DOHH2 (cell line): Measurements from ENCODE around the gene SNAPC1.

Experiments used
- H3F3A ChIP-seq: fragments of 200-600 bp; sonication (generic), shearing (Covaris generic); 2 replicates; pipeline ENCODE4 v1.6.0; 2016; ENCODE audit warnings: antibody characterized with exemption, mild to moderate bottlenecking; ENCODE audit not compliant: control insufficient read depth, insufficient read depth
- H3K27ac ChIP-seq: fragments of 200-600 bp; sonication (generic); 2 replicates; pipeline ENCODE4 v1.5.1; 2014; ENCODE audit warnings: low read depth, mild to moderate bottlenecking, low read length, moderate library complexity
- H3K27me3 ChIP-seq: fragments of 200-600 bp; sonication (generic); 2 replicates; pipeline ENCODE4 v1.6.1; 2014; ENCODE audit warnings: mild to moderate bottlenecking, low read length, mixed read lengths; ENCODE audit not compliant: control insufficient read depth
- H3K36me3 ChIP-seq: fragments of 200-600 bp; sonication (generic); 2 replicates; pipeline ENCODE4 v1.6.1; 2014; ENCODE audit warnings: mild to moderate bottlenecking, low read length, moderate library complexity, mixed read lengths; ENCODE audit not compliant: control insufficient read depth
- H3K4me1 ChIP-seq: fragments of 200-600 bp; sonication (generic); 2 replicates; pipeline ENCODE4 v1.6.1; 2014; ENCODE audit warnings: mild to moderate bottlenecking, low read length, mixed read lengths; ENCODE audit not compliant: control insufficient read depth
- H3K4me2 ChIP-seq: fragments of 200-600 bp; sonication (generic); 2 replicates; pipeline ENCODE4 v1.6.0; 2014; ENCODE audit warnings: mild to moderate bottlenecking, low read length, moderate library complexity
- H3K4me3 ChIP-seq: fragments of 200-600 bp; sonication (generic); 2 replicates; pipeline ENCODE4 v1.5.1; 2014; ENCODE audit warnings: mild to moderate bottlenecking, low read length, mixed read lengths
- H3K79me2 ChIP-seq: fragments of 200-600 bp; sonication (generic); 2 replicates; pipeline ENCODE4 v1.6.1; 2014; ENCODE audit warnings: mild to moderate bottlenecking, low read length, mixed read lengths; ENCODE audit not compliant: control insufficient read depth
- H3K9me2 ChIP-seq: fragments of 200-600 bp; sonication (generic); replicated peaks from 2 replicates; pipeline ENCODE4 v1.6.1; 2014; ENCODE audit warnings: mild to moderate bottlenecking, low read length, mixed read lengths; ENCODE audit not compliant: control insufficient read depth
- H3K9me3 ChIP-seq: fragments of 200-600 bp; sonication (generic); 2 replicates; pipeline ENCODE4 v1.6.1; 2014; ENCODE audit warnings: antibody characterized with exemption, low read length, mixed read lengths; ENCODE audit not compliant: control insufficient read depth, insufficient read depth
- H4K20me1 ChIP-seq: fragments of 200-600 bp; sonication (generic); 2 replicates; pipeline ENCODE4 v1.6.0; 2014; ENCODE audit warnings: low read depth, mild to moderate bottlenecking, antibody characterized with exemption, low read length, moderate library complexity; ENCODE audit not compliant: control insufficient read depth, insufficient read depth
- CTCF ChIP-seq: fragments of 200-600 bp; sonication (generic); IDR thresholded peaks from one replicate; pipeline ENCODE4 v1.5.1; 2014; ENCODE audit warnings: antibody characterized with exemption, mild to moderate bottlenecking, low read depth, low read length; ENCODE audit not compliant: poor library complexity, severe bottlenecking
- EZH2phosphoT487 ChIP-seq: fragments of 200-600 bp; sonication (generic); IDR thresholded peaks from 2 replicates; pipeline ENCODE4 v1.6.1; 2017; ENCODE audit warnings: borderline replicate concordance, mild to moderate bottlenecking, antibody characterized with exemption, low read length, moderate library complexity, mixed read lengths

SNAPC1 gene

GRCh38 chr14:61719344-61720293 lies 42.6 kb upstream of the SNAPC1 start:
- Histone ChIP-seq H3K4me1 (peaks cover 87% of the 10 kb centered on the region), H3F3A (peaks cover 34% of the 10 kb centered on the region), H3K9me2 (no peaks in the 10 kb centered on the region), H3K27ac (peak overlapping the region; percentile 88), H3K27me3 (no peaks in the 10 kb centered on the region), H4K20me1 (peaks cover 35% of the 10 kb centered on the region), H3K4me3 (peak overlapping the region; percentile 60), H3K36me3 (peaks cover 73% of the 10 kb centered on the region), H3K4me2 (peak overlapping the region; percentile 87), H3K9me3 (no peaks in the 10 kb centered on the region), H3K79me2 (peaks cover 96% of the 10 kb centered on the region)
- TF ChIP-seq CTCF = no peak
- no peak for TF ChIP-seq EZH2phosphoT487

GRCh38 chr14:61720294-61720661 lies 41.9 kb upstream of the SNAPC1 start:
- Histone ChIP-seq H3K79me2 (peaks cover 95% of the 10 kb centered on the region), H3F3A (peaks cover 34% of the 10 kb centered on the region), H3K27me3 (no peaks in the 10 kb centered on the region), H3K9me2 (no peaks in the 10 kb centered on the region), H3K9me3 (no peaks in the 10 kb centered on the region), H4K20me1 (peaks cover 32% of the 10 kb centered on the region), H3K4me1 (peaks cover 87% of the 10 kb centered on the region), H3K4me3 (peak overlapping the region; percentile 60), H3K27ac (peak overlapping the region; percentile 88), H3K36me3 (peaks cover 76% of the 10 kb centered on the region), H3K4me2 (peak overlapping the region; percentile 87)
- no peak for TF ChIP-seq EZH2phosphoT487
- TF ChIP-seq CTCF = no peak

GRCh38 chr14:61720741-61721140 lies 41.5 kb upstream of the SNAPC1 start:
- no peak for TF ChIP-seq EZH2phosphoT487
- no peak for TF ChIP-seq CTCF
- Histone ChIP-seq H3K79me2 (peaks cover 95% of the 10 kb centered on the region), H3K9me3 (no peaks in the 10 kb centered on the region), H3K4me2 (peak overlapping the region; percentile 87), H4K20me1 (peaks cover 30% of the 10 kb centered on the region), H3K27ac (peak overlapping the region; percentile 88), H3K4me3 (peak overlapping the region; percentile 60), H3K27me3 (no peaks in the 10 kb centered on the region), H3K36me3 (peaks cover 78% of the 10 kb centered on the region), H3K9me2 (no peaks in the 10 kb centered on the region), H3K4me1 (peaks cover 86% of the 10 kb centered on the region), H3F3A (peaks cover 34% of the 10 kb centered on the region)
